SKM-1 (cell line): ENCODE measurements around the gene PHRF1.
"Not testable (repeated sequence)": the region's sequence is repeated elsewhere in the genome, so short reads cannot be mapped to it uniquely, and the experiment has no call there.

Experiments
- DNase-seq: peaks from one replicate; lab custom pipeline; 2025; ENCODE audit not compliant: unreplicated experiment; lab: John Stamatoyannopoulos, UW

The PHRF1 gene

GRCh38 chr11:647672-648158 lies 71.4 kb downstream of the PHRF1 start:
- not testable (repeated sequence) for DNase-seq

GRCh38 chr11:650482-650881 lies 74.2 kb downstream of the PHRF1 start:
- DNase-seq = no peak

- not testable (repeated sequence) for DNase-seq
Observed at GRCh38 chr11:653136-653535, 76.9 kb downstream of the PHRF1 start.

GRCh38 chr11:653837-654236 lies 77.6 kb downstream of the PHRF1 start:
- DNase-seq = no peak

- not testable (repeated sequence) for DNase-seq
Observed at GRCh38 chr11:654444-654843, 78.2 kb downstream of the PHRF1 start.

- no peak for DNase-seq
Observed at GRCh38 chr11:655036-655726, 78.9 kb downstream of the PHRF1 start.

- DNase-seq = no peak
Observed at GRCh38 chr11:656426-656825, 80.2 kb downstream of the PHRF1 start.

- no peak for DNase-seq
Observed at GRCh38 chr11:656866-657265, 80.6 kb downstream of the PHRF1 start.

GRCh38 chr11:657691-658126 lies 81.4 kb downstream of the PHRF1 start:
- DNase-seq = no peak

- no peak for DNase-seq
Observed at GRCh38 chr11:659532-660085, 83.3 kb downstream of the PHRF1 start.

- DNase-seq = no peak
Observed at GRCh38 chr11:660281-660680, 84.0 kb downstream of the PHRF1 start.

- no peak for DNase-seq
Observed at GRCh38 chr11:660681-661444, 84.6 kb downstream of the PHRF1 start.
